ENCODE measurements around the gene MAPKBP1. TPM values are rescaled to one million over a fixed set of nuclear protein-coding genes. Genes with fewer than 3 reads are reported as not detected.

The MAPKBP1 gene
- total and polyA plus RNA-seq, 2 of the 4 experiments (the other 2 are of a cell fraction), result 12.5 to 15.3 TPM

GRCh38 chr15:41840673-41841072 is 66.4 kb downstream of the MAPKBP1 start:
- H2BK5ac ChIP-seq (ENCODE audit: low read depth, low read length, poor library complexity, severe bottlenecking), result no peak overlapping the region
- H2BK120ac ChIP-seq (ENCODE audit: low read depth, low read length), result no peak overlapping the region
- in situ Hi-C loops (cut with MboI; ENCODE audit: low sequenced_read_pairs), result no loop called here
- H3K4me3 ChIP-seq (ENCODE audit: insufficient read depth, low read depth, low read length), result no peak overlapping the region
- BruUV-seq (replicated peaks), result no TSS peak
- H2AK9ac ChIP-seq (replicated peaks; ENCODE audit: low read depth, low read length, poor library complexity), result no peak overlapping the region
- no peak overlapping the region for H3K14ac ChIP-seq (replicated peaks; ENCODE audit: low read depth, low read length)
- peaks cover 0 to 3% of the 10 kb centered on the region in 2 experiments; a peak in 1 of 4 replicates for H3K79me1 ChIP-seq (ENCODE audit: low read depth in 1 of 2, low read length in 2 of 2)
- no peak overlapping the region for H2AK5ac ChIP-seq (ENCODE audit: low read depth, low read length)
- peaks cover 5% of the 10 kb centered on the region; the same call in 1 of the 2 replicates for H3K36me3 ChIP-seq (ENCODE audit: control insufficient read depth, insufficient read depth, low read length)
- no peak overlapping the region for H4K5ac ChIP-seq (ENCODE audit: low read depth, low read length)
- ATAC-seq (ENCODE audit: low read depth) (no peak), DNase-seq (no peak)
- intact Hi-C loops (cut with micrococcal nuclease), result no loop called here
- no peaks in the 10 kb centered on the region for H3K4me1 ChIP-seq (ENCODE audit: control insufficient read depth, insufficient read depth, low read length)
- ChIA-PET POLR2A (ENCODE audit: unreplicated experiment) (no interaction called here), CTCF (no interaction called here)
- H3K9ac ChIP-seq (ENCODE audit: low read depth, low read length), result no peak overlapping the region
- no peaks in the 10 kb centered on the region for H3K9me3 ChIP-seq (ENCODE audit: control insufficient read depth, insufficient read depth, low read length)
- peaks cover 9% of the 10 kb centered on the region for H4K20me1 ChIP-seq (ENCODE audit: insufficient read depth, low read length)
- H2AFZ ChIP-seq (replicated peaks; ENCODE audit: low read length, poor library complexity), result no peak overlapping the region
- H3K18ac ChIP-seq (ENCODE audit: low read depth, low read length), result no peak overlapping the region
- dilution Hi-C loops (cut with HindIII; ENCODE audit: low sequenced_read_pairs, unreplicated experiment), result no loop called here
- H3K23ac ChIP-seq (ENCODE audit: low read depth, low read length), result no peak overlapping the region
- no peak overlapping the region for H3K56ac ChIP-seq (ENCODE audit: extremely low read depth, insufficient read depth, low read length)
- no peaks in the 10 kb centered on the region for H3K27me3 ChIP-seq (ENCODE audit: control insufficient read depth, insufficient read depth, low read length)
- no peak overlapping the region for H3K4ac ChIP-seq (ENCODE audit: low read depth, low read length)
- no peak overlapping the region for H3K4me2 ChIP-seq (ENCODE audit: low read depth, low read length)
- H4K8ac ChIP-seq (ENCODE audit: low read depth in 2 of 2, low read length in 2 of 2), result no peak overlapping the region
- 70% methylated on average over 2 of the region's 15 CpGs; no CpG with 5 or more reads in 1 of the 2 experiments for WGBS, 2 experiments (ENCODE audit: extremely low coverage in 2 of 2, insufficient read length in 1 of 2)
- H3K9me1 ChIP-seq (ENCODE audit: insufficient read depth, low read length), result no peaks in the 10 kb centered on the region
- H3K27ac ChIP-seq (ENCODE audit: insufficient read depth, low read length), result no peak overlapping the region
- H2BK15ac ChIP-seq (ENCODE audit: low read depth, low read length), result no peak overlapping the region
- no peak overlapping the region for H4K91ac ChIP-seq (ENCODE audit: insufficient read depth, low read depth, low read length)
- TF ChIP-seq CTCF (conservative IDR thresholded peaks at IDR 0.05; ENCODE audit: low read depth, low read length) (no peak), CEBPB (IDR thresholded peaks at IDR 0.05; ENCODE audit: low read depth, low read length) (no peak), RCOR1 (IDR thresholded peaks at IDR 0.05; ENCODE audit: insufficient replicate concordance, low read length) (no peak), CHD1 (IDR thresholded peaks at IDR 0.05; ENCODE audit: low read depth, low read length) (no peak), ELK1 (IDR thresholded peaks at IDR 0.05; ENCODE audit: borderline replicate concordance, low read depth, low read length) (no peak)
- H2BK20ac ChIP-seq (ENCODE audit: low read depth, low read length), result no peak overlapping the region
